Liver (tissue), 9 donors: ENCODE results near the gene GNG11. TPM values are rescaled to one million over a fixed set of nuclear protein-coding genes. Genes with fewer than 3 reads are reported as not detected.

Experiments
- DNase-seq: peaks from one replicate; pipeline ENCODE4 v3.0.0-alpha.2; 2017; ENCODE audit warnings: low spot score
- H3K27ac ChIP-seq, 2 donors: one replicate each; pipeline ENCODE4 v1.7.0; 2013; ENCODE audit warnings: inconsistent platforms in 2 of 2, low read length in 2 of 2, control low read depth in 1 of 2, low read depth in 1 of 2, mild to moderate bottlenecking in 1 of 2
- H3K27me3 ChIP-seq, 4 donors: one replicate each; pipeline versions ENCODE4 v1.6.1 to v1.7.0; 2013; ENCODE audit warnings: low read length in 3 of 4, inconsistent platforms in 1 of 4, mild to moderate bottlenecking in 1 of 4, moderate library complexity in 1 of 4; ENCODE audit not compliant: control insufficient read depth in 4 of 4, insufficient read depth in 4 of 4
- H3K36me3 ChIP-seq, 4 donors: one replicate each; pipeline versions ENCODE4 v1.6.1 to v1.7.0; 2013; ENCODE audit warnings: low read length in 3 of 4, mild to moderate bottlenecking in 3 of 4, low read depth in 1 of 4, moderate library complexity in 1 of 4; ENCODE audit not compliant: control insufficient read depth in 4 of 4, insufficient read depth in 3 of 4
- H3K4me1 ChIP-seq, 4 donors: one replicate each; pipeline versions ENCODE4 v1.6.1 to v1.7.0; 2013; ENCODE audit warnings: low read length in 3 of 4, mild to moderate bottlenecking in 3 of 4, moderate library complexity in 1 of 4; ENCODE audit not compliant: control insufficient read depth in 4 of 4, insufficient read depth in 4 of 4
- H3K4me3 ChIP-seq, 3 donors: one replicate each; pipeline versions ENCODE4 v1.6.1 to v1.7.0; 2013; ENCODE audit warnings: low read length in 3 of 3, control low read depth in 1 of 3, low read depth in 1 of 3, mild to moderate bottlenecking in 1 of 3
- H3K9ac ChIP-seq, 2 donors: one replicate each; pipeline ENCODE4 v1.7.0; 2013; ENCODE audit warnings: low read length in 2 of 2, mild to moderate bottlenecking in 2 of 2, moderate library complexity in 2 of 2, control low read depth in 1 of 2, low read depth in 1 of 2
- H3K9me3 ChIP-seq, 4 donors: one replicate each; pipeline versions ENCODE4 v1.6.1 to v1.7.0; 2013; ENCODE audit warnings: low read length in 3 of 4; ENCODE audit not compliant: control insufficient read depth in 4 of 4
- ATF3 ChIP-seq: IDR thresholded peaks from 2 replicates; pipeline ENCODE4 v1.6.1; 2016; ENCODE audit warnings: antibody characterized with exemption
- EGR1 ChIP-seq, 2 donors: IDR thresholded peaks; 2 replicates each; pipeline ENCODE4 v1.6.1; 2016 to 2018; ENCODE audit warnings: antibody characterized with exemption in 2 of 2, low read depth in 2 of 2
- FOXA2 ChIP-seq: IDR thresholded peaks from 2 replicates; pipeline ENCODE4 v1.6.1; 2016; ENCODE audit warnings: antibody characterized with exemption
- GABPA ChIP-seq, 2 donors: IDR thresholded peaks in 1 of 2; conservative IDR thresholded peaks in 1 of 2; 2 replicates each; pipeline ENCODE4 v1.6.1; 2016; ENCODE audit warnings: antibody characterized with exemption in 2 of 2, mild to moderate bottlenecking in 1 of 2, moderate library complexity in 1 of 2
- HNF4A ChIP-seq, 2 donors: conservative IDR thresholded peaks; 2 replicates each; pipeline ENCODE4 v1.6.1; 2016; ENCODE audit warnings: antibody characterized with exemption in 2 of 2, mild to moderate bottlenecking in 2 of 2
- JUND ChIP-seq, 2 donors: IDR thresholded peaks; 2 replicates each; pipeline ENCODE4 v1.6.1; 2016; ENCODE audit warnings: antibody characterized with exemption in 2 of 2
- MAX ChIP-seq: IDR thresholded peaks from 2 replicates; pipeline ENCODE4 v1.6.1; 2016; ENCODE audit warnings: antibody characterized with exemption
- NR2F2 ChIP-seq: IDR thresholded peaks from 2 replicates; pipeline ENCODE4 v1.6.1; 2016; ENCODE audit warnings: antibody characterized with exemption
- RAD21 ChIP-seq, 2 donors: IDR thresholded peaks; 2 replicates each; pipeline ENCODE4 v1.6.1; 2016; ENCODE audit warnings: antibody characterized with exemption in 2 of 2, mild to moderate bottlenecking in 2 of 2
- RXRA ChIP-seq, 2 donors: IDR thresholded peaks; 2 replicates each; pipeline ENCODE4 v1.6.1; 2017 to 2018; ENCODE audit warnings: antibody characterized with exemption in 2 of 2, mild to moderate bottlenecking in 1 of 2
- SP1 ChIP-seq: IDR thresholded peaks from 2 replicates; pipeline ENCODE4 v1.6.1; 2018; ENCODE audit warnings: antibody characterized with exemption, mild to moderate bottlenecking
- TAF1 ChIP-seq: conservative IDR thresholded peaks from 2 replicates; pipeline ENCODE4 v1.6.1; 2016; ENCODE audit warnings: antibody characterized with exemption, mild to moderate bottlenecking
- YY1 ChIP-seq: IDR thresholded peaks from 2 replicates; pipeline ENCODE4 v1.6.1; 2016; ENCODE audit warnings: antibody characterized with exemption, mild to moderate bottlenecking
- WGBS: extraction: QIAGEN DNeasy Blood & Tissue Kit; methylation state at CpG from one replicate; pipeline ENCODE4 v1.1.7; 2013; 5-methylcytosine and 5-hydroxymethylcytosine counted together
- polyA plus RNA-seq, 2 donors: library from polyadenylated mRNA; stranded (reverse) in 1 of 2; unstranded in 1 of 2; fragments of 200-250 nt in 1 of 2; fragments of >200 nt in 1 of 2; fragmentation: Nextera tagmentation in 1 of 2; extraction: Ambion mirVana in 1 of 2; gene quantifications; one replicate each; pipeline versions ENCODE4 v1.2.1 to v1.2.3, GENCODE V29; 2013 to 2015
- total RNA-seq, 2 donors: library from RNA; depleted of rRNA; stranded (reverse); fragments of >200 nt; gene quantifications; one replicate each; pipeline ENCODE4 v1.2.3, GENCODE V29; 2014
- TF ChIP-seq, protein P1 (sequence below): fragments of 150-350 bp; IDR thresholded peaks from 2 replicates; pipeline ENCODE4 v1.5.1; 2017; ENCODE audit warnings: improper control_type of control experiment, low read depth, low read length; ENCODE audit not compliant: missing input control
- TF ChIP-seq, protein P2 (sequence below): IDR thresholded peaks from 2 replicates; pipeline ENCODE4 v1.6.1; 2016; ENCODE audit warnings: antibody characterized with exemption, mild to moderate bottlenecking
- donor health status: healthy.
- donor health status: healthy.
- donor health status: healthy.
- donor health status: healthy.
- donor health status: healthy.

The GNG11 gene
- total and polyA plus RNA-seq, 4 donors, result 4.0 to 11.1 (median 6.1) TPM

- TF ChIP-seq, protein P1, sequence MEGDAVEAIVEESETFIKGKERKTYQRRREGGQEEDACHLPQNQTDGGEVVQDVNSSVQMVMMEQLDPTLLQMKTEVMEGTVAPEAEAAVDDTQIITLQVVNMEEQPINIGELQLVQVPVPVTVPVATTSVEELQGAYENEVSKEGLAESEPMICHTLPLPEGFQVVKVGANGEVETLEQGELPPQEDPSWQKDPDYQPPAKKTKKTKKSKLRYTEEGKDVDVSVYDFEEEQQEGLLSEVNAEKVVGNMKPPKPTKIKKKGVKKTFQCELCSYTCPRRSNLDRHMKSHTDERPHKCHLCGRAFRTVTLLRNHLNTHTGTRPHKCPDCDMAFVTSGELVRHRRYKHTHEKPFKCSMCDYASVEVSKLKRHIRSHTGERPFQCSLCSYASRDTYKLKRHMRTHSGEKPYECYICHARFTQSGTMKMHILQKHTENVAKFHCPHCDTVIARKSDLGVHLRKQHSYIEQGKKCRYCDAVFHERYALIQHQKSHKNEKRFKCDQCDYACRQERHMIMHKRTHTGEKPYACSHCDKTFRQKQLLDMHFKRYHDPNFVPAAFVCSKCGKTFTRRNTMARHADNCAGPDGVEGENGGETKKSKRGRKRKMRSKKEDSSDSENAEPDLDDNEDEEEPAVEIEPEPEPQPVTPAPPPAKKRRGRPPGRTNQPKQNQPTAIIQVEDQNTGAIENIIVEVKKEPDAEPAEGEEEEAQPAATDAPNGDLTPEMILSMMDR, result no peak
These were observed 11.6 kb downstream of the GNG11 start (continued) for GRCh38 chr7:93933156-93933555.

DNA sequence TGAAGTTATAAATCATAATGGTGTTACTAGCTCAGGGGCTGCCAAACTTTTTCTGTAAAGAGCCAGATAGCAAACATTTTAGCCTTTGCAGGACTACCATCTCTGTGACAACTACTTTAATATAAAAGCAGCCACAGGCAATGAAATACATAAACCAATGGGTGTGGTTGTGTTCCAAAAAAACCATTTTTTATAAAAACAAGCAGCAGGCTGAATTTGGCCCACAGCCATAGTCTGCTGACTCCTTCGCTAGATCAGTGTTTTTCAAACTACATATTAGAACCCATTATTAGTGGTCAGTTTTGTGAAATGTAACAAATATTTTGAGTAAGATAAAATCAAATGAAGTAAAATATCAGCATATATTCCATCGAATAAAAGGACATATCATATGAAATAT is 13.6 kb downstream of the GNG11 start:
- Histone ChIP-seq H3K27ac (no peak overlapping the region), H3K27me3 (no peaks in the 10 kb centered on the region), H3K36me3 (no peaks in the 10 kb centered on the region), H3K9ac (no peak overlapping the region), H3K9me3 (no peaks in the 10 kb centered on the region), H3K4me3 (no peak overlapping the region), H3K4me1 (no peaks in the 10 kb centered on the region)
- DNase-seq, result no peak
- 77% methylated on average over 2 of the region's 2 CpGs for WGBS
- no peak for TF ChIP-seq RAD21 (IDR thresholded peaks at IDR 0.05)
- TF ChIP-seq MAX, result no peak
- TF ChIP-seq FOXA2, result no peak
- TF ChIP-seq YY1, result no peak
- no peak for TF ChIP-seq RXRA (IDR thresholded peaks at IDR 0.05)
- TF ChIP-seq, protein P1, result no peak
- TF ChIP-seq NR2F2, result no peak
- no peak for TF ChIP-seq HNF4A (conservative IDR thresholded peaks at IDR 0.05)
- no peak for TF ChIP-seq JUND (IDR thresholded peaks at IDR 0.05)
- TF ChIP-seq, protein P2, sequence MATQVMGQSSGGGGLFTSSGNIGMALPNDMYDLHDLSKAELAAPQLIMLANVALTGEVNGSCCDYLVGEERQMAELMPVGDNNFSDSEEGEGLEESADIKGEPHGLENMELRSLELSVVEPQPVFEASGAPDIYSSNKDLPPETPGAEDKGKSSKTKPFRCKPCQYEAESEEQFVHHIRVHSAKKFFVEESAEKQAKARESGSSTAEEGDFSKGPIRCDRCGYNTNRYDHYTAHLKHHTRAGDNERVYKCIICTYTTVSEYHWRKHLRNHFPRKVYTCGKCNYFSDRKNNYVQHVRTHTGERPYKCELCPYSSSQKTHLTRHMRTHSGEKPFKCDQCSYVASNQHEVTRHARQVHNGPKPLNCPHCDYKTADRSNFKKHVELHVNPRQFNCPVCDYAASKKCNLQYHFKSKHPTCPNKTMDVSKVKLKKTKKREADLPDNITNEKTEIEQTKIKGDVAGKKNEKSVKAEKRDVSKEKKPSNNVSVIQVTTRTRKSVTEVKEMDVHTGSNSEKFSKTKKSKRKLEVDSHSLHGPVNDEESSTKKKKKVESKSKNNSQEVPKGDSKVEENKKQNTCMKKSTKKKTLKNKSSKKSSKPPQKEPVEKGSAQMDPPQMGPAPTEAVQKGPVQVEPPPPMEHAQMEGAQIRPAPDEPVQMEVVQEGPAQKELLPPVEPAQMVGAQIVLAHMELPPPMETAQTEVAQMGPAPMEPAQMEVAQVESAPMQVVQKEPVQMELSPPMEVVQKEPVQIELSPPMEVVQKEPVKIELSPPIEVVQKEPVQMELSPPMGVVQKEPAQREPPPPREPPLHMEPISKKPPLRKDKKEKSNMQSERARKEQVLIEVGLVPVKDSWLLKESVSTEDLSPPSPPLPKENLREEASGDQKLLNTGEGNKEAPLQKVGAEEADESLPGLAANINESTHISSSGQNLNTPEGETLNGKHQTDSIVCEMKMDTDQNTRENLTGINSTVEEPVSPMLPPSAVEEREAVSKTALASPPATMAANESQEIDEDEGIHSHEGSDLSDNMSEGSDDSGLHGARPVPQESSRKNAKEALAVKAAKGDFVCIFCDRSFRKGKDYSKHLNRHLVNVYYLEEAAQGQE, result no peak

- no peak for DNase-seq
- Histone ChIP-seq H3K4me1 (no peaks in the 10 kb centered on the region), H3K9ac (no peak overlapping the region), H3K9me3 (no peaks in the 10 kb centered on the region), H3K27me3 (no peaks in the 10 kb centered on the region), H3K27ac (no peak overlapping the region), H3K4me3 (no peak overlapping the region), H3K36me3 (no peaks in the 10 kb centered on the region)
- 96% methylated on average over 1 of the region's 1 CpG for WGBS
- no peak for TF ChIP-seq TAF1
- TF ChIP-seq RXRA (IDR thresholded peaks at IDR 0.05), result no peak
- no peak for TF ChIP-seq RAD21 (IDR thresholded peaks at IDR 0.05)
- TF ChIP-seq EGR1 (IDR thresholded peaks at IDR 0.05; ENCODE audit: low read depth in 2 of 2), result no peak
- TF ChIP-seq NR2F2, result no peak
- TF ChIP-seq, protein P2, result no peak
- TF ChIP-seq SP1, result no peak
- TF ChIP-seq GABPA (IDR thresholded peaks at IDR 0.05 in 1 of 2, conservative IDR thresholded peaks at IDR 0.05 in 1 of 2), result no peak
- TF ChIP-seq JUND (IDR thresholded peaks at IDR 0.05), result no peak
- TF ChIP-seq, protein P1, result no peak
- TF ChIP-seq ATF3, result no peak
- no peak for TF ChIP-seq HNF4A (conservative IDR thresholded peaks at IDR 0.05)
- TF ChIP-seq FOXA2, result no peak
These were observed 16.3 kb downstream of the GNG11 start for GRCh38 chr7:93937818-93938217.
